Cardiac muscle cell (in vitro differentiated cells and primary cell): ENCODE data around the gene RYR3. TPM values are rescaled to one million over a fixed set of nuclear protein-coding genes. Genes with fewer than 3 reads are reported as not detected.

Experiments
- DNase-seq, 2 donors: peaks; one replicate each; pipeline versions ENCODE4 v3.0.0 to v3.0.0-alpha.2; 2010 to 2017; ENCODE audit warnings: low read depth in 1 of 2, low spot score in 1 of 2
- H3K27ac ChIP-seq: fragments of 200-600 bp; sonication (generic); 2 replicates; pipeline ENCODE4 v1.5.1; 2016
- H3K27me3 ChIP-seq: fragments of 200-600 bp; sonication (generic); 2 replicates; pipeline ENCODE4 v1.6.0; 2016; ENCODE audit warnings: control low read depth
- H3K36me3 ChIP-seq: fragments of 200-600 bp; sonication (generic); 2 replicates; pipeline ENCODE4 v1.5.1; 2016; ENCODE audit warnings: control low read depth
- H3K4me1 ChIP-seq: fragments of 200-600 bp; sonication (generic); 2 replicates; pipeline ENCODE4 v1.8.1; 2017; ENCODE audit warnings: low read depth, mild to moderate bottlenecking, mixed run types
- H3K4me3 ChIP-seq: fragments of 200-600 bp; sonication (generic); 2 replicates; pipeline ENCODE4 v1.5.1; 2016; ENCODE audit warnings: mild to moderate bottlenecking
- H3K9me3 ChIP-seq: fragments of 200-600 bp; sonication (generic); 2 replicates; pipeline ENCODE4 v1.5.1; 2017; ENCODE audit warnings: low read depth, mild to moderate bottlenecking, control low read depth
- CTCF ChIP-seq: IDR thresholded peaks from 2 replicates; pipeline ENCODE4 v1.5.1; 2012; ENCODE audit warnings: low read depth, mild to moderate bottlenecking, low read length
- polyA plus RNA-seq: library from polyadenylated mRNA; unstranded; fragments of >200 nt; fragmentation: Nextera tagmentation; extraction: Ambion mirVana; gene quantifications from 2 replicates; pipeline ENCODE4 v1.2.1, GENCODE V29; 2016
- total RNA-seq: library from RNA; depleted of rRNA; stranded (reverse); fragments of >200 nt; gene quantifications from 2 replicates; pipeline ENCODE4 v1.2.3, GENCODE V29; 2016

Gene RYR3
- total and polyA plus RNA-seq, 2 experiments from 2014 or later, result 0.39 to 0.54 TPM

- H3K27me3 ChIP-seq, result no peaks in the 10 kb centered on the region
- no peaks in the 10 kb centered on the region for H3K36me3 ChIP-seq
- TF ChIP-seq CTCF, result no peak
- DNase-seq, result no peak
- H3K4me3 ChIP-seq, result no peak overlapping the region
- H3K27ac ChIP-seq, result no peak overlapping the region
- H3K9me3 ChIP-seq, result no peaks in the 10 kb centered on the region
- H3K4me1 ChIP-seq, result peaks cover 24% of the 10 kb centered on the region
Observed at GRCh38 chr15:33912326-33912725, 601.6 kb downstream of the RYR3 start.

- TF ChIP-seq CTCF, result no peak
- Histone ChIP-seq H3K36me3 (no peaks in the 10 kb centered on the region), H3K4me3 (no peak overlapping the region), H3K27ac (no peak overlapping the region), H3K9me3 (no peaks in the 10 kb centered on the region), H3K27me3 (no peaks in the 10 kb centered on the region), H3K4me1 (peaks cover 17% of the 10 kb centered on the region)
- peak in 1 of 2 donors; percentile 12 for DNase-seq
Observed at GRCh38 chr15:33913459-33913858, 602.7 kb downstream of the RYR3 start.

Other genes starting within 250 kb of the RYR3 start
- gene FMN1, start 116.3 kb upstream of the RYR3 start, total RNA-seq, result 1.8 and 3.3 TPM in 2 replicates
- gene FMN1, start 116.3 kb upstream of the RYR3 start, polyA plus RNA-seq, result 0.53 and 0.77 TPM in 2 replicates